Naive thymus-derived CD4-positive, alpha-beta T cell (primary cell): ENCODE results near the gene SZRD1. TPM values are rescaled to one million over a fixed set of nuclear protein-coding genes. Genes with fewer than 3 reads are reported as not detected.

ENCODE experiments used
- ATAC-seq: fragments of 150-1000 bp; cut with Tn5 transposase; 2 replicates; pipeline ENCODE4 v1.10.0; 2021; ENCODE audit warnings: mild to moderate bottlenecking, moderate library complexity
- CTCF ChIA-PET: fragments of 350-600 bp; sonication (Branson Sonifier 250); formaldehyde crosslinking; loops from one replicate; lab custom pipeline; 2021; ENCODE audit warnings: antibody characterized with exemption; lab: Charles Lee
- POLR2A ChIA-PET: fragments of 350-600 bp; sonication (Branson Sonifier 250); formaldehyde crosslinking; loops from one replicate; lab custom pipeline; 2021; ENCODE audit warnings: antibody characterized with exemption, inconsistent platforms; lab: Charles Lee
- DNase-seq, 9 donors: peaks; one replicate each; pipeline versions ENCODE4 v3.0.0 to v3.0.0-alpha.2; 2020 to 2022; ENCODE audit warnings: mixed read lengths in 1 of 9
- H3K27ac ChIP-seq: one replicate; pipeline ENCODE4 v1.7.0; 2013; ENCODE audit warnings: mild to moderate bottlenecking, low read depth, low read length, moderate library complexity
- H3K27me3 ChIP-seq, 2 donors: one replicate each; pipeline ENCODE4 v1.7.0; 2013; ENCODE audit warnings: low read length in 2 of 2, mild to moderate bottlenecking in 2 of 2, moderate library complexity in 2 of 2; ENCODE audit not compliant: control insufficient read depth in 2 of 2, insufficient read depth in 2 of 2
- H3K36me3 ChIP-seq, 3 experiments: 1 replicate in 2 of 3; 2 replicates in 1 of 3; pipeline ENCODE4 v1.7.0; 2013; ENCODE audit warnings: low read length in 3 of 3, mild to moderate bottlenecking in 3 of 3, moderate library complexity in 1 of 3; ENCODE audit not compliant: insufficient read depth in 3 of 3, control insufficient read depth in 2 of 3
- H3K4me1 ChIP-seq, 2 donors: one replicate each; pipeline ENCODE4 v1.7.0; 2013; ENCODE audit warnings: low read length in 2 of 2, mild to moderate bottlenecking in 2 of 2, moderate library complexity in 1 of 2; ENCODE audit not compliant: control insufficient read depth in 2 of 2, insufficient read depth in 2 of 2
- H3K4me3 ChIP-seq: 2 replicates; pipeline ENCODE4 v1.7.0; 2013; ENCODE audit warnings: mild to moderate bottlenecking, low read length
- H3K9me3 ChIP-seq, 3 experiments: 1 replicate in 2 of 3; 2 replicates in 1 of 3; pipeline ENCODE4 v1.7.0; 2013; ENCODE audit warnings: low read length in 3 of 3; ENCODE audit not compliant: control insufficient read depth in 2 of 3
- H3K27ac Mint-ChIP-seq, 9 donors: one replicate each; pipeline ENCODE4 v1.8.0; 2020 to 2022; ENCODE audit warnings: mixed read lengths in 9 of 9, mild to moderate bottlenecking in 8 of 9, moderate library complexity in 5 of 9, inconsistent platforms in 2 of 9
- H3K27me3 Mint-ChIP-seq, 5 donors: one replicate each; pipeline ENCODE4 v1.8.0; 2021 to 2022; ENCODE audit warnings: mixed read lengths in 5 of 5, mild to moderate bottlenecking in 1 of 5
- H3K36me3 Mint-ChIP-seq, 5 donors: one replicate each; pipeline ENCODE4 v1.8.0; 2020 to 2022; ENCODE audit warnings: mixed read lengths in 5 of 5, mild to moderate bottlenecking in 3 of 5, inconsistent platforms in 1 of 5
- H3K4me1 Mint-ChIP-seq, 7 donors: one replicate each; pipeline ENCODE4 v1.8.0; 2020 to 2022; ENCODE audit warnings: mixed read lengths in 7 of 7, mild to moderate bottlenecking in 3 of 7, inconsistent platforms in 1 of 7
- H3K4me3 Mint-ChIP-seq, 10 donors: one replicate each; pipeline ENCODE4 v1.8.0; 2020 to 2022; ENCODE audit warnings: mild to moderate bottlenecking in 10 of 10, mixed read lengths in 10 of 10, moderate library complexity in 6 of 10, inconsistent platforms in 2 of 10
- H3K9me3 Mint-ChIP-seq, 11 donors: one replicate each; pipeline ENCODE4 v1.8.0; 2020 to 2022; ENCODE audit warnings: mixed read lengths in 11 of 11, mild to moderate bottlenecking in 4 of 11, inconsistent platforms in 1 of 11, moderate library complexity in 1 of 11
- intact Hi-C, 2 donors: fragments of 100-400 bp; cut with micrococcal nuclease; formaldehyde crosslinking; loops; one replicate each; pipeline ENCODE4 v1.15.1; 2023
- polyA plus RNA-seq, 2 donors: library from polyadenylated mRNA; unstranded; fragments of 300-500 nt; fragmentation: Illumina TruSeq; gene quantifications; one replicate each; pipeline ENCODE4 v1.2.3, GENCODE V29; 2021
- total RNA-seq, 6 experiments: library from RNA in 5 of 6; stranded (reverse) in 5 of 6; gene quantifications; 1 replicate in 5 of 6; 2 replicates in 1 of 6; pipeline ENCODE4 v1.2.3 and lab custom pipeline; 2021 to 2026

The SZRD1 gene
- total and polyA plus RNA-seq, 7 experiments from 2014 or later = 36.8 to 163 (median 82.5) TPM

- POLR2A ChIA-PET = interaction anchor here (0.6 to 1.3 kb wide), 5 partner anchors 17 to 113 kb away, joined by 3 to 5 read pairs (median 3); partner anchors contain the start of genes CPLANE2 and SZRD1
- peak overlapping the region in 9 of 10 donors; percentile 2 to 98 (median 49) for H3K4me3 Mint-ChIP-seq
- intact Hi-C loops = loop anchor here (5.0 kb wide), 6 partner anchors 113 to 823 kb away; partner anchors contain the start of genes ZBTB17 (in 2 of the 2), CPLANE2 (in 1 of the 2), DNAJC16 (in 1 of the 2) and FAM131C (in 1 of the 2)
Measured at GRCh38 chr1:16349847-16350406, 17.1 kb upstream of the SZRD1 start.

DNA sequence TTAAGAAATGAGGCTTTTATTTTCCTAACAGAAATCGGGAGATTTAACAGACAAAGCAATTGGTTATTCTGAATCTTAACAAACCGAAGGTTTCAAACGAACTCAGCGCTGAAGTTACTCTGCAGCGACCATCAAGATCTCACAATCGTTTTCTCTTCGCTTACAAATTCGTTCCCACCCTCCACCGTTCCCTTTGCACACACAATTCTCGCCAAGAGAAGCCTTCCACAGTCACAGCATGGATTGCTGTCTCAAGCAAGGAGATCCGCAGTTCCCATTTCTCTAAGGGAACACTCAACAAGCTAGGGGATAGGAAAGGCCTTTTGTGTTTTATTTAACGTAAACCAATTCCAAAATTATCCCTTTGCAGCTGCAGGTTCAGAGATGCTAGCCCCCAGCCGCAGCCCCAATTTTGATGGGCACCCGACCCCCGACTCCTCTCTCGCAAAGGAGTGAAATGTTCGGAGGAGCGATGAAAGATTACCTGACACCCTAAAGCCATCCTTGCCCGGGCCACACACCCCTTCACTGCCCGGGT lies 15.5 kb upstream of the SZRD1 start:
- intact Hi-C loops = loop anchor here (5.0 kb wide), 6 partner anchors 114 to 824 kb away; partner anchors contain the start of genes ZBTB17 (in 2 of the 2), CPLANE2 (in 1 of the 2), DNAJC16 (in 1 of the 2) and FAM131C (in 1 of the 2)

More at GRCh38 chr1:16349847-16350406, 17.1 kb upstream of the SZRD1 start:
- H3K9me3 ChIP-seq = no peaks in the 10 kb centered on the region
- no peaks in the 10 kb centered on the region for H3K9me3 Mint-ChIP-seq
- H3K27me3 Mint-ChIP-seq = no peaks in the 10 kb centered on the region
- no peak overlapping the region for H3K27ac ChIP-seq
- CTCF ChIA-PET = no interaction called here
- H3K36me3 ChIP-seq = peaks cover 0 to 7% (median 0%) of the 10 kb centered on the region in 3 experiments
- peaks cover 23 to 54% (median 41%) of the 10 kb centered on the region in 7 donors for H3K4me1 Mint-ChIP-seq
- ATAC-seq (no peak), DNase-seq (no peak)
- peaks cover 0 to 4% (median 2%) of the 10 kb centered on the region in 5 donors for H3K36me3 Mint-ChIP-seq
- peak overlapping the region in 2 of 9 donors; percentile 24 to 36 for H3K27ac Mint-ChIP-seq
- no peaks in the 10 kb centered on the region for H3K27me3 ChIP-seq
- peaks cover 10 to 24% of the 10 kb centered on the region in 2 donors for H3K4me1 ChIP-seq
- H3K4me3 ChIP-seq = no peak overlapping the region

GRCh38 chr1:16351994-16352841 lies 14.8 kb upstream of the SZRD1 start, which contains the start of gene FBXO42:
Gene FBXO42, minus strand, starts transcription at chr1:16352480. Its CDS starts 37,062 bp downstream, at chr1:16315418.
- H3K4me1 Mint-ChIP-seq = peaks cover 17 to 44% (median 34%) of the 10 kb centered on the region in 7 donors
- H3K9me3 ChIP-seq = no peaks in the 10 kb centered on the region
- H3K36me3 Mint-ChIP-seq = peaks cover 0 to 2% (median 0%) of the 10 kb centered on the region in 5 donors
- no peaks in the 10 kb centered on the region for H3K27me3 Mint-ChIP-seq
- peak within 1 kb of the TSS; percentile 71 for H3K4me3 ChIP-seq
- peak within 1 kb of the TSS; percentile 84 to 98 (median 94) for H3K4me3 Mint-ChIP-seq
- DNase-seq (peak; percentile 88 to 96 (median 94)), ATAC-seq (peak; percentile 95)
- H3K27ac Mint-ChIP-seq = peak within 1 kb of the TSS; percentile 69 to 98 (median 94)
- H3K27me3 ChIP-seq = no peaks in the 10 kb centered on the region
- H3K9me3 Mint-ChIP-seq = no peaks in the 10 kb centered on the region
- CTCF ChIA-PET = interaction anchor here (0.7 to 3.2 kb wide), 4 partner anchors 10 to 282 kb away, joined by 3 to 24 read pairs (median 5); partner anchors contain the start of gene NECAP2
- H3K27ac ChIP-seq = peak within 1 kb of the TSS; percentile 97
- peaks cover 10 to 24% of the 10 kb centered on the region in 2 donors for H3K4me1 ChIP-seq
- intact Hi-C loops = loop anchor here (1.0 to 5.0 kb wide), 10 partner anchors 11 to 825 kb away; partner anchors contain the start of genes SZRD1 (in 2 of the 2), ZBTB17 (in 2 of the 2), CPLANE2 (in 1 of the 2) and DNAJC16 (in 1 of the 2)
- H3K36me3 ChIP-seq = peaks cover 0 to 7% (median 0%) of the 10 kb centered on the region in 3 experiments
- POLR2A ChIA-PET = interaction anchor here (0.6 to 3.2 kb wide), 12 partner anchors 9 to 553 kb away, joined by 3 to 29 read pairs (median 4); partner anchors contain the start of genes CPLANE2, SZRD1 and ZBTB17

More for the DNA sequence above, 15.5 kb upstream of the SZRD1 start:
- CTCF ChIA-PET = interaction anchor here (0.7 to 3.2 kb wide), 4 partner anchors 11 to 283 kb away, joined by 3 to 24 read pairs (median 5); partner anchors contain the start of gene NECAP2
- Histone ChIP-seq H3K27ac (peak overlapping the region; percentile 97), H3K4me1 (peaks cover 10 to 24% of the 10 kb centered on the region in 2 donors), H3K4me3 (peak overlapping the region; percentile 71), H3K36me3 (peaks cover 0 to 7% (median 0%) of the 10 kb centered on the region in 3 experiments), H3K9me3 (no peaks in the 10 kb centered on the region), H3K27me3 (no peaks in the 10 kb centered on the region)
- no peaks in the 10 kb centered on the region for H3K9me3 Mint-ChIP-seq
- ATAC-seq (no peak), DNase-seq (peak in 2 of 9 donors; percentile 8 to 11)
- POLR2A ChIA-PET = interaction anchor here (1.0 to 3.2 kb wide), 8 partner anchors 10 to 554 kb away, joined by 3 to 29 read pairs (median 4); partner anchors contain the start of genes SZRD1 and ZBTB17
- H3K27ac Mint-ChIP-seq = peak overlapping the region; percentile 69 to 98 (median 94)
- H3K36me3 Mint-ChIP-seq = peaks cover 0 to 2% (median 0%) of the 10 kb centered on the region in 5 donors
- no peaks in the 10 kb centered on the region for H3K27me3 Mint-ChIP-seq
- H3K4me3 Mint-ChIP-seq = peak overlapping the region; percentile 84 to 98 (median 94)
- peaks cover 17 to 45% (median 34%) of the 10 kb centered on the region in 7 donors for H3K4me1 Mint-ChIP-seq

- H3K36me3 ChIP-seq = peaks cover 0 to 7% (median 0%) of the 10 kb centered on the region in 3 experiments
- peak overlapping the region; percentile 71 for H3K4me3 ChIP-seq
- Mint-ChIP-seq H3K27ac (peak overlapping the region; percentile 69 to 97 (median 94)), H3K4me1 (peaks cover 17 to 39% (median 32%) of the 10 kb centered on the region in 7 donors), H3K36me3 (peaks cover 0 to 2% (median 0%) of the 10 kb centered on the region in 5 donors), H3K27me3 (no peaks in the 10 kb centered on the region), H3K9me3 (no peaks in the 10 kb centered on the region), H3K4me3 (peak overlapping the region; percentile 84 to 98 (median 94))
- H3K27ac ChIP-seq = peak overlapping the region; percentile 97
- peaks cover 10 to 24% of the 10 kb centered on the region in 2 donors for H3K4me1 ChIP-seq
- ATAC-seq = no peak
- H3K9me3 ChIP-seq = no peaks in the 10 kb centered on the region
- ChIA-PET CTCF (interaction anchor here (0.8 to 3.2 kb wide), 4 partner anchors 10 to 274 kb away, joined by 3 to 24 read pairs (median 5); partner anchors contain the start of genes NECAP2 and SZRD1), POLR2A (interaction anchor here (0.6 to 3.2 kb wide), 13 partner anchors 8 to 552 kb away, joined by 3 to 29 read pairs (median 3); partner anchors contain the start of genes CPLANE2, SZRD1 and ZBTB17)
- intact Hi-C loops = loop anchor here (1.0 to 5.0 kb wide), 10 partner anchors 10 to 826 kb away; partner anchors contain the start of genes SZRD1 (in 2 of the 2), ZBTB17 (in 2 of the 2), CPLANE2 (in 1 of the 2) and DNAJC16 (in 1 of the 2)
- DNase-seq = no peak
- no peaks in the 10 kb centered on the region for H3K27me3 ChIP-seq
Measured at GRCh38 chr1:16352842-16353535, 14.1 kb upstream of the SZRD1 start.

DNA sequence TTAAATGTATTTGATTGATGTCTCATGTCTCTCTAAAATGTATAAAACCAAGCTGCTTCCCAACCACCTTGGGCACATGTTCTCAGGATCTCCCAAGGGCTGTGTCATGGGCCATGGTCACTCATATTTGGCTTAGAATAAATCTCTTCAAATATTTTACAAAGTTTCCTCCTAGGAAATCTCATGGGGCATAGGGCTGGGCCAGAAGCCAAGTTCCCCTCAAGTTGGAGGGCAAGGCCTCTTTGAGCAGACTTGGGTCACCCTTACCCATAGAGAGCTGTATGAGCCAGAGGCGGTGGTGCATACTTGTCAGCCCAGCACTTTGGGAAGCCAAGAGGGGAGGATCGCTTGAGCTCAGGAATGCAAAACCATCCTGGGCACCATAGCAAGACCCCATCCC lies 12.4 kb upstream of the SZRD1 start:
- H3K4me3 Mint-ChIP-seq = peak overlapping the region in 2 of 10 donors; percentile 9 to 17
- no peak for ATAC-seq
- H3K4me3 ChIP-seq = no peak overlapping the region
- H3K27me3 Mint-ChIP-seq = no peaks in the 10 kb centered on the region
- H3K27me3 ChIP-seq = no peaks in the 10 kb centered on the region
- no peak overlapping the region for H3K27ac ChIP-seq
- peaks cover 0 to 7% (median 0%) of the 10 kb centered on the region in 3 experiments for H3K36me3 ChIP-seq
- peaks cover 0 to 2% (median 0%) of the 10 kb centered on the region in 5 donors for H3K36me3 Mint-ChIP-seq
- no peak for DNase-seq
- ChIA-PET POLR2A (interaction anchor here (0.8 to 3.2 kb wide), 3 partner anchors 9 to 1892 kb away, joined by 3 to 29 read pairs (median 3); partner anchors contain the start of gene SZRD1), CTCF (interaction anchor here (0.6 to 3.2 kb wide), 3 partner anchors 8 to 276 kb away, joined by 3 to 24 read pairs (median 3); no protein-coding TSS in a partner anchor)
- intact Hi-C loops = loop anchor here (5.0 kb wide), 6 partner anchors 117 to 827 kb away; partner anchors contain the start of genes ZBTB17 (in 2 of the 2), CPLANE2 (in 1 of the 2), DNAJC16 (in 1 of the 2) and FAM131C (in 1 of the 2)
- no peaks in the 10 kb centered on the region for H3K9me3 ChIP-seq
- peak overlapping the region in 2 of 9 donors; percentile 14 to 56 for H3K27ac Mint-ChIP-seq
- peaks cover 14 to 28% (median 23%) of the 10 kb centered on the region in 7 donors for H3K4me1 Mint-ChIP-seq
- no peaks in the 10 kb centered on the region for H3K9me3 Mint-ChIP-seq
- peaks cover 10 to 18% of the 10 kb centered on the region in 2 donors for H3K4me1 ChIP-seq
